Lung (tissue), 12 donors: ENCODE results near the gene LMTK3. TPM values are rescaled to one million over a fixed set of nuclear protein-coding genes. Genes with fewer than 3 reads are reported as not detected.
A peak's percentile ranks its signal among the peaks of the same experiment; 100 is the strongest.

ENCODE experiments used
- ATAC-seq: fragments of 200-7000 bp; cut with Tn5 transposase; one replicate; pipeline ENCODE4 v1.9.1; 2020; ENCODE audit warnings: moderate number of reproducible peaks; ENCODE audit not compliant: insufficient read depth, low FRiP score
- DNase-seq, 3 donors: peaks; one replicate each; pipeline ENCODE4 v3.0.0-alpha.2; 2013 to 2017
- H3K27ac ChIP-seq, 2 donors: one replicate each; pipeline ENCODE4 v1.5.1; 2013; ENCODE audit warnings: mild to moderate bottlenecking in 2 of 2, moderate library complexity in 2 of 2, control low read depth in 1 of 2, inconsistent platforms in 1 of 2, low read depth in 1 of 2, low read length in 1 of 2
- H3K27me3 ChIP-seq, 3 donors: one replicate each; pipeline ENCODE4 v1.5.1; 2013; ENCODE audit warnings: low read length in 2 of 3; ENCODE audit not compliant: control insufficient read depth in 3 of 3, insufficient read depth in 3 of 3
- H3K36me3 ChIP-seq, 4 donors: one replicate each; pipeline ENCODE4 v1.5.1; 2013; ENCODE audit warnings: low read length in 4 of 4, mild to moderate bottlenecking in 1 of 4, moderate library complexity in 1 of 4; ENCODE audit not compliant: control insufficient read depth in 4 of 4, insufficient read depth in 4 of 4
- H3K4me1 ChIP-seq, 5 donors: one replicate each; pipeline ENCODE4 v1.5.1; 2013; ENCODE audit warnings: low read length in 5 of 5, mild to moderate bottlenecking in 2 of 5, moderate library complexity in 1 of 5; ENCODE audit not compliant: control insufficient read depth in 5 of 5, insufficient read depth in 5 of 5
- H3K4me3 ChIP-seq: one replicate; pipeline ENCODE4 v1.5.1; 2013; ENCODE audit warnings: mild to moderate bottlenecking, control low read depth, moderate library complexity
- H3K9ac ChIP-seq, 2 donors: one replicate each; pipeline ENCODE4 v1.5.1; 2013; ENCODE audit warnings: low read length in 2 of 2, control low read depth in 1 of 2; ENCODE audit not compliant: insufficient read depth in 1 of 2
- H3K9me3 ChIP-seq, 4 donors: one replicate each; pipeline ENCODE4 v1.5.1; 2013; ENCODE audit warnings: low read length in 3 of 4, mild to moderate bottlenecking in 1 of 4, moderate library complexity in 1 of 4; ENCODE audit not compliant: control insufficient read depth in 4 of 4, insufficient read depth in 3 of 4
- WGBS, 2 donors: extraction: QIAGEN DNeasy Blood & Tissue Kit; methylation state at CpG; one replicate each; pipeline ENCODE4 v1.1.7; 2013; 5-methylcytosine and 5-hydroxymethylcytosine counted together
- polyA plus RNA-seq, 2 donors: library from polyadenylated mRNA; stranded (reverse); fragments of 200-250 nt; gene quantifications; one replicate each; pipeline ENCODE4 v1.2.1, GENCODE V29; 2013
- total RNA-seq, 2 donors: library from RNA; depleted of rRNA in 1 of 2; stranded (reverse); fragments of >200 nt in 1 of 2; gene quantifications; one replicate each; pipeline ENCODE4 v1.2.1, GENCODE V29; 2014 to 2021
- TF ChIP-seq, protein P1 (sequence below): IDR thresholded peaks from 2 replicates; pipeline ENCODE4 v1.5.1; 2012; ENCODE audit warnings: mild to moderate bottlenecking; ENCODE audit errors: control extremely low read depth, extremely low read depth
- donor health status: control.
- donor health status: control.
- donor health status: Bipolar disorder and iron deficiency.
- donor health status: healthy.
- donor health status: DM: yes; HTN: yes; CAD: no.

LMTK3 gene
- total and polyA plus RNA-seq, 4 donors = 1.9 to 10.7 (median 4.8) TPM

DNA sequence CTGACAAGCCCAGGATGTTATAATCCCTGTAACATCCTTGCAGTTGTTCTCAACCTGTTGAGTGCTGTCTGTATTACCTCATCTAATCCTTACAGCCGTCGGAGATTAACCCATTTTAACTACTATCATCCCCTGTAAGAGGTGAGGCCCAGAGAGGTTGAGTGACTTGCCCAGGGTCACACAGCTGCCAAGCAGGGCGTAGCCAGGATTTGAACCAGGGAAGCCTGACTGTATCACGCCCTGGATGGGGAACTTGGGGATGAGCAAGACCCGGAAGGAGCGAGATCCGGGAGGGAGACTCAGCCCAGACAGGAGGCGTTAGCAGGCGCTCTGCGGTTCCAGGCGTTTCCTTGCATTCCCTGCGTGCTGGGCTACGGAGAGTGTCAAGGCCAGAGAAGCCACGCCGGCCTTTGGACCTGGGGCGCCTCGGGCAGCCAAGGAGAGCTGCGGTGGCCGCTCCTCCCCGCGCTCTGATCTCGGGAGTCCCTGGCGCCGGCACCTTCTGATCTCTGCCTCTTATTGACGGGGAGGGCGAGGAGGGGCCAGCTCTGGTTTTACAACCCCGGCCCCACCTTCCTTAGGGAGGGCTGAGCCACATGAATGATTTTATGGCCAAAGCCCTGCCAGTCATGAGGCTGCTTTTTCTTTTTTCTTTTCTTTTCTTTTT is 46.5 kb upstream of the LMTK3 start:
- Histone ChIP-seq H3K4me3 (no peak overlapping the region), H3K9ac (no peak overlapping the region), H3K27ac (peak overlapping the region in 1 of 2 donors; percentile 68), H3K4me1 (peaks cover 0 to 6% (median 2%) of the 10 kb centered on the region in 5 donors), H3K36me3 (no peaks in the 10 kb centered on the region), H3K9me3 (peaks cover 0 to 8% (median 0%) of the 10 kb centered on the region in 4 donors), H3K27me3 (peaks cover 0 to 4% (median 0%) of the 10 kb centered on the region in 3 donors)
- ATAC-seq (no peak), DNase-seq (peak in 1 of 3 donors; percentile 45)
- 11% methylated on average over 26 to 27 of the region's 27 CpGs for WGBS, 2 donors
- TF ChIP-seq, protein P1, sequence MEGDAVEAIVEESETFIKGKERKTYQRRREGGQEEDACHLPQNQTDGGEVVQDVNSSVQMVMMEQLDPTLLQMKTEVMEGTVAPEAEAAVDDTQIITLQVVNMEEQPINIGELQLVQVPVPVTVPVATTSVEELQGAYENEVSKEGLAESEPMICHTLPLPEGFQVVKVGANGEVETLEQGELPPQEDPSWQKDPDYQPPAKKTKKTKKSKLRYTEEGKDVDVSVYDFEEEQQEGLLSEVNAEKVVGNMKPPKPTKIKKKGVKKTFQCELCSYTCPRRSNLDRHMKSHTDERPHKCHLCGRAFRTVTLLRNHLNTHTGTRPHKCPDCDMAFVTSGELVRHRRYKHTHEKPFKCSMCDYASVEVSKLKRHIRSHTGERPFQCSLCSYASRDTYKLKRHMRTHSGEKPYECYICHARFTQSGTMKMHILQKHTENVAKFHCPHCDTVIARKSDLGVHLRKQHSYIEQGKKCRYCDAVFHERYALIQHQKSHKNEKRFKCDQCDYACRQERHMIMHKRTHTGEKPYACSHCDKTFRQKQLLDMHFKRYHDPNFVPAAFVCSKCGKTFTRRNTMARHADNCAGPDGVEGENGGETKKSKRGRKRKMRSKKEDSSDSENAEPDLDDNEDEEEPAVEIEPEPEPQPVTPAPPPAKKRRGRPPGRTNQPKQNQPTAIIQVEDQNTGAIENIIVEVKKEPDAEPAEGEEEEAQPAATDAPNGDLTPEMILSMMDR = no peak

DNA sequence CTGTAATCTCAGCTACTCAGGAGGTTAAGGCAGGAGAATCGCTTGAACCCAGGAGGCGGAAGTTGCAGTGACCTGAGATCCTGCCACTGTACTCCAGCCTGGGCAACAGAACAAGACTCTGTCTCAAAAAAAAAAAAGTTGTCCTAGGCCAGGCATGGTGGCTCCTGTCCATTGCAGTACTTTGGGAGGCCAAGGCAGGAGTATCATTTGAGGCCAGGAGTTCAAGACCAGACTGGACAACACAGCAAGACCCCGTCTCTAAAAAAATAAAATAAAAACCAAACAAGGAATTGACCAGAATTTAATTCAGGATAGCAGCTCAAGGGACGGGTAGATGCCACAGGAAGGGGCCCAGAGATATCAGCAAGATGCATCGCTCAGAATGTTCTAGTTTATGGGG is 45.2 kb upstream of the LMTK3 start:
- Histone ChIP-seq H3K4me1 (peaks cover 0 to 6% (median 2%) of the 10 kb centered on the region in 5 donors), H3K9ac (no peak overlapping the region), H3K4me3 (no peak overlapping the region), H3K27ac (no peak overlapping the region), H3K9me3 (peaks cover 0 to 8% (median 0%) of the 10 kb centered on the region in 4 donors), H3K36me3 (no peaks in the 10 kb centered on the region), H3K27me3 (peaks cover 0 to 4% (median 0%) of the 10 kb centered on the region in 3 donors)
- TF ChIP-seq, protein P1 = no peak
- 93 to 95% methylated on average over 5 of the region's 5 CpGs for WGBS, 2 donors
- no peak for DNase-seq
- ATAC-seq = no peak

DNA sequence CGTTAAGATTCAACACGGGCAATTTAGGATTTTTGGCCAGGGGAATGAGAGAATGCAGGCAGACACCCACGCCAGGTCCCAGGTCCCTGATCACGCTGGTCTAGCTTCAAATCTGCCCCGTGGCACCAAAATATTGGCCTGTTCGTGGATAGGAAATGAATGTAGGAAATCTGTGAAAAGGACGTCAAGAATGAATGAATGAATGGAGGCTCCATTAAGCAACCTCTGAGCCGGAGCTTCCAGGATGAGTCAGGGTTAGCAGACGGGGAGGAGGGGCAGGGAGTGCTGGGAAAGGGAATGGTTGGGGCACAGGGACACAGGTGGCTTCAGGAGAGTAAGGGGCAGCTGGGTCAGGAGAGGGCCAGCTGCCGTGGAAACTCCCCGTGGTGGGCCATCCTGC is 44.5 kb upstream of the LMTK3 start:
- Histone ChIP-seq H3K27ac (no peak overlapping the region), H3K4me1 (peaks cover 0 to 6% (median 2%) of the 10 kb centered on the region in 5 donors), H3K9me3 (peaks cover 0 to 6% (median 0%) of the 10 kb centered on the region in 4 donors), H3K9ac (no peak overlapping the region), H3K36me3 (no peaks in the 10 kb centered on the region), H3K4me3 (no peak overlapping the region), H3K27me3 (peaks cover 0 to 4% (median 0%) of the 10 kb centered on the region in 3 donors)
- TF ChIP-seq, protein P1 = no peak
- DNase-seq (no peak), ATAC-seq (no peak)
- 59 to 62% methylated on average over 11 of the region's 11 CpGs for WGBS, 2 donors
